HepG2 (cell line): ENCODE data around the gene ANKAR. TPM values are rescaled to one million over a fixed set of nuclear protein-coding genes. Genes with fewer than 3 reads are reported as not detected.

Source experiments
- ATAC-seq: fragments of 200-7000 bp; cut with Tn5 transposase; 3 replicates; pipeline ENCODE4 v1.9.1; 2020; ENCODE audit warnings: mild to moderate bottlenecking, moderate library complexity
- BruUV-seq: library from RNA; stranded (reverse); fragments of 400-500 nt; replicated peaks from 2 replicates; lab custom pipeline; 2021; lab: Mats Ljungman, UMichigan
- CTCF ChIA-PET: fragments of 300-600 bp; formaldehyde crosslinking; extraction: SDS; loops from one replicate; lab custom pipeline; 2021; ENCODE audit warnings: low total read pairs, inconsistent platforms, low intra/inter-chr PET ratio; lab: Yijun Ruan, JAX
- POLR2A ChIA-PET: fragments of 350-600 bp; sonication (Branson Sonifier 250); formaldehyde crosslinking; loops from one replicate; lab custom pipeline; 2020; ENCODE audit warnings: antibody characterized with exemption, inconsistent platforms; lab: Yijun Ruan, JAX
- DNase-seq: peaks from one replicate; pipeline ENCODE4 v3.0.0-alpha.2; 2015; ENCODE audit warnings: low spot score
- FAIRE-seq: peaks from 3 replicates; lab custom pipeline; 2011; peaks lifted over from hg19 to GRCh38; lab: Jason Lieb, UNC
- H2AFZ ChIP-seq: one replicate; pipeline ENCODE4 v1.6.1; 2011; ENCODE audit warnings: low read length, inconsistent platforms
- H3K27ac ChIP-seq: fragments of 300-600 bp; 3 replicates; pipeline ENCODE4 v1.8.0; 2011; ENCODE audit warnings: mixed run types, mild to moderate bottlenecking, mixed read lengths, low read length, inconsistent platforms; ENCODE audit not compliant: insufficient read depth; ENCODE audit errors: extremely low read length
- H3K27me3 ChIP-seq, 2 experiments: fragments of 200-600 bp in 1 of 2; 2 replicates in 1 of 2; 3 replicates in 1 of 2; pipeline versions ENCODE4 v1.6.0 to v1.8.0; 2011; ENCODE audit warnings: low read length in 2 of 2, mild to moderate bottlenecking in 2 of 2, moderate library complexity in 2 of 2, inconsistent platforms in 1 of 2; ENCODE audit not compliant: insufficient read depth in 2 of 2, control insufficient read depth in 1 of 2
- H3K36me3 ChIP-seq, 2 experiments: fragments of 200-600 bp in 1 of 2; replicated peaks in 1 of 2; 2 replicates in 1 of 2; 3 replicates in 1 of 2; pipeline versions ENCODE4 v1.5.1 to v1.8.0; 2011; ENCODE audit warnings: low read length in 2 of 2, inconsistent platforms in 1 of 2; ENCODE audit not compliant: insufficient read depth in 2 of 2, control insufficient read depth in 1 of 2
- H3K4me1 ChIP-seq: 2 replicates; pipeline ENCODE4 v1.5.1; 2012; ENCODE audit warnings: low read length, inconsistent platforms; ENCODE audit not compliant: insufficient read depth
- H3K4me2 ChIP-seq: 2 replicates; pipeline ENCODE4 v1.6.0; 2011; ENCODE audit warnings: low read depth, low read length, inconsistent platforms
- H3K4me3 ChIP-seq, 3 experiments: fragments of 200-600 bp in 1 of 3; sonication (generic), shearing (Covaris generic) in 1 of 3; replicated peaks in 1 of 3; 2 replicates each; pipeline ENCODE4 v1.5.1; 2011 to 2016; ENCODE audit warnings: low read length in 3 of 3, inconsistent platforms in 2 of 3, low read depth in 2 of 3, mild to moderate bottlenecking in 2 of 3, control low read depth in 1 of 3, mixed read lengths in 1 of 3; ENCODE audit not compliant: insufficient read depth in 1 of 3
- H3K79me2 ChIP-seq: one replicate; pipeline ENCODE4 v1.6.1; 2011; ENCODE audit warnings: low read length, inconsistent platforms; ENCODE audit not compliant: insufficient read depth
- H3K9ac ChIP-seq: 2 replicates; pipeline ENCODE4 v1.6.0; 2011; ENCODE audit warnings: mild to moderate bottlenecking, low read depth, low read length, inconsistent platforms; ENCODE audit not compliant: insufficient read depth
- H3K9me3 ChIP-seq: 2 replicates; pipeline ENCODE4 v1.5.1; 2012; ENCODE audit warnings: mild to moderate bottlenecking, low read length
- H4K20me1 ChIP-seq: 2 replicates; pipeline ENCODE4 v1.6.0; 2011; ENCODE audit warnings: inconsistent platforms, mild to moderate bottlenecking, low read length, moderate library complexity; ENCODE audit not compliant: insufficient read depth
- BORCS8-MEF2B ChIP-seq: sonication (generic); formaldehyde crosslinking; IDR thresholded peaks from 2 replicates; pipeline ENCODE4 v1.8.0; 2022; ENCODE audit warnings: mild to moderate bottlenecking, missing genetic modification reagents
- DNMT1 ChIP-seq: sonication (generic); formaldehyde crosslinking; IDR thresholded peaks from 2 replicates; pipeline ENCODE4 v1.5.1; 2020; ENCODE audit warnings: mild to moderate bottlenecking, missing genetic modification reagents
- FOXC1 ChIP-seq: sonication (generic); formaldehyde crosslinking; IDR thresholded peaks from 2 replicates; pipeline ENCODE4 v1.8.0; 2022; ENCODE audit warnings: mild to moderate bottlenecking, missing genetic modification reagents, borderline replicate concordance
- JUNB ChIP-seq: sonication (generic); formaldehyde crosslinking; IDR thresholded peaks from 2 replicates; pipeline ENCODE4 v1.8.0; 2022; ENCODE audit warnings: missing genetic modification reagents, mild to moderate bottlenecking, borderline replicate concordance
- KDM1A ChIP-seq: IDR thresholded peaks from 2 replicates; pipeline ENCODE4 v1.6.1; 2016; ENCODE audit warnings: missing compliant biosample characterization
- KDM2A ChIP-seq: sonication (generic); formaldehyde crosslinking; IDR thresholded peaks from 2 replicates; pipeline ENCODE4 v1.4.0; 2020; ENCODE audit warnings: low read depth, missing genetic modification reagents, borderline replicate concordance
- KLF12 ChIP-seq: sonication (generic); formaldehyde crosslinking; IDR thresholded peaks from 2 replicates; pipeline ENCODE4 v1.4.0; 2020; ENCODE audit warnings: missing genetic modification reagents, borderline replicate concordance
- PLRG1 ChIP-seq: fragments of 450-650 bp; conservative IDR thresholded peaks from 2 replicates; pipeline ENCODE4 v1.6.1; 2016
- RAD21 ChIP-seq: fragments of 450-650 bp; formaldehyde crosslinking; IDR thresholded peaks from 2 replicates; pipeline ENCODE4 v1.5.0; 2020; ENCODE audit warnings: mild to moderate bottlenecking
- REPIN1 ChIP-seq: sonication (generic); formaldehyde crosslinking; IDR thresholded peaks from 2 replicates; pipeline ENCODE4 v1.8.0; 2022; ENCODE audit warnings: missing genetic modification reagents, low read depth, mild to moderate bottlenecking, borderline replicate concordance
- SMC3 ChIP-seq: IDR thresholded peaks from 2 replicates; pipeline ENCODE4 v1.6.1; 2011; ENCODE audit warnings: low read length, improper control_type of control experiment
- WIZ ChIP-seq: sonication (generic); formaldehyde crosslinking; IDR thresholded peaks from 2 replicates; pipeline ENCODE4 v1.5.1; 2020; ENCODE audit warnings: mild to moderate bottlenecking, missing genetic modification reagents
- ZEB1 ChIP-seq: IDR thresholded peaks from 2 replicates; pipeline ENCODE4 v1.6.1; 2012; ENCODE audit warnings: mild to moderate bottlenecking, low read depth, inconsistent platforms; ENCODE audit not compliant: insufficient replicate concordance
- ZMYM2 ChIP-seq: sonication (generic); formaldehyde crosslinking; IDR thresholded peaks from 2 replicates; pipeline ENCODE4 v1.8.0; 2022; ENCODE audit warnings: mild to moderate bottlenecking, missing genetic modification reagents
- ZNF138 ChIP-seq: sonication (generic); formaldehyde crosslinking; IDR thresholded peaks from 2 replicates; pipeline ENCODE4 v1.5.0; 2020; ENCODE audit warnings: mild to moderate bottlenecking, low read depth, missing genetic modification reagents
- ZNF143 ChIP-seq: sonication (generic); formaldehyde crosslinking; IDR thresholded peaks from 2 replicates; pipeline ENCODE4 v1.4.0; 2020; ENCODE audit warnings: missing genetic modification reagents
- ZNF446 ChIP-seq: sonication (generic); formaldehyde crosslinking; IDR thresholded peaks from 2 replicates; pipeline ENCODE4 v1.5.0; 2020; ENCODE audit warnings: mild to moderate bottlenecking, missing genetic modification reagents
- ZNF607 ChIP-seq: sonication (generic); formaldehyde crosslinking; IDR thresholded peaks from 2 replicates; pipeline ENCODE4 v1.5.1; 2020; ENCODE audit warnings: missing genetic modification reagents, mild to moderate bottlenecking, borderline replicate concordance
- ZNF614 ChIP-seq: IDR thresholded peaks from 2 replicates; pipeline ENCODE4 v1.6.1; 2018; ENCODE audit warnings: missing biosample characterization, missing genetic modification reagents, inconsistent platforms, borderline replicate concordance
- ZNF704 ChIP-seq: sonication (generic); formaldehyde crosslinking; IDR thresholded peaks from 2 replicates; pipeline ENCODE4 v1.8.1; 2023; ENCODE audit warnings: mild to moderate bottlenecking, inconsistent platforms, moderate library complexity, missing genetic modification reagents, borderline replicate concordance
- WGBS: methylation state at CpG from one replicate; pipeline ENCODE4 v1.1.6; 2017; ENCODE audit warnings: low lambda C conversion rate; 5-methylcytosine and 5-hydroxymethylcytosine counted together
- in situ Hi-C: cut with HindIII; loops from 2 replicates; pipeline ENCODE4 v1.10.0; 2017; ENCODE audit warnings: low pct_unique_long_range_greater_than_20kb; ENCODE audit not compliant: extremely low pct_ligation_motif_present
- intact Hi-C: fragments of 100-400 bp; cut with micrococcal nuclease; formaldehyde crosslinking; loops from one replicate; pipeline ENCODE4 v1.10.0; 2022; ENCODE audit not compliant: unreplicated experiment
- polyA plus RNA-seq, 8 experiments: library from polyadenylated mRNA; depleted of rRNA in 3 of 8; stranded (reverse) in 7 of 8; unstranded in 1 of 8; fragments of >200 nt; fragmentation: Illumina TruSeq in 4 of 8; extraction: Trizol in 4 of 8; gene quantifications; 2 replicates each; pipeline versions ENCODE4 v1.2.1 to v1.2.3, GENCODE V29; 2011 to 2016; ENCODE audit warnings: low read depth in 4 of 8, missing spikeins in 1 of 8, mixed read lengths in 1 of 8; ENCODE audit not compliant: insufficient read depth in 1 of 8
- total RNA-seq, 5 experiments: library from RNA; depleted of rRNA; stranded (reverse); fragments of >200 nt; fragmentation: Illumina TruSeq; extraction: Trizol; gene quantifications; 2 replicates each; pipeline ENCODE4 v1.2.3, GENCODE V29; 2016; ENCODE audit warnings: low read depth in 1 of 5

Gene ANKAR
- total and polyA plus RNA-seq, 2 of the 13 experiments (the other 11 are each of a cell fraction or from before 2014, with no cell fraction given), result 3.6 to 5.0 TPM

GRCh38 chr2:189631849-189632248 is 42.6 kb upstream of the ANKAR start:
- no peaks in the 10 kb centered on the region for H3K36me3 ChIP-seq
- H3K4me1 ChIP-seq, result no peaks in the 10 kb centered on the region
- POLR2A ChIA-PET, result interaction anchor here (1.7 kb wide), 1 partner anchor 52 kb away, joined by 3 read pairs; the partner anchor contains the start of gene SLC40A1
- H3K9ac ChIP-seq, result no peak overlapping the region
- intact Hi-C loops (no loop called here), in situ Hi-C loops (no loop called here)
- no peak overlapping the region for H3K27ac ChIP-seq
- no peak overlapping the region for H3K4me2 ChIP-seq
- WGBS, result 16% methylated on average over 4 of the region's 4 CpGs
- BruUV-seq, result no TSS peak
- H2AFZ ChIP-seq, result no peak overlapping the region
- H3K4me3 ChIP-seq, result no peak overlapping the region
- CTCF ChIA-PET, result interaction anchor here (2.0 kb wide), 1 partner anchor 165 kb away, joined by 19 read pairs; no protein-coding TSS in a partner anchor
- DNase-seq, result no peak
- no peak for TF ChIP-seq ZNF607 (CRISPR knock-in tag)
- TF ChIP-seq ZNF446 (CRISPR knock-in tag), result no peak
- TF ChIP-seq BORCS8-MEF2B (CRISPR knock-in tag), result no peak
- no peak for TF ChIP-seq ZNF614
- TF ChIP-seq, all 625 proteins: peak for 0
- ATAC-seq (no peak), FAIRE-seq (no peak)
- no peaks in the 10 kb centered on the region for H3K27me3 ChIP-seq
- H3K79me2 ChIP-seq, result no peaks in the 10 kb centered on the region
- no peaks in the 10 kb centered on the region for H3K9me3 ChIP-seq
- H4K20me1 ChIP-seq, result no peaks in the 10 kb centered on the region

- no peak overlapping the region for H3K27ac ChIP-seq
- H3K27me3 ChIP-seq, result no peaks in the 10 kb centered on the region
- H4K20me1 ChIP-seq, result no peaks in the 10 kb centered on the region
- no TSS peak for BruUV-seq
- no peaks in the 10 kb centered on the region for H3K36me3 ChIP-seq
- no peak overlapping the region for H3K4me2 ChIP-seq
- no peak overlapping the region for H3K9ac ChIP-seq
- ChIA-PET CTCF (interaction anchor here (2.0 kb wide), 1 partner anchor 166 kb away, joined by 19 read pairs; no protein-coding TSS in a partner anchor), POLR2A (interaction anchor here (1.7 kb wide), 1 partner anchor 53 kb away, joined by 3 read pairs; the partner anchor contains the start of gene SLC40A1)
- H3K4me3 ChIP-seq, result no peak overlapping the region
- no peaks in the 10 kb centered on the region for H3K4me1 ChIP-seq
- no peaks in the 10 kb centered on the region for H3K9me3 ChIP-seq
- no peak overlapping the region for H2AFZ ChIP-seq
- no peaks in the 10 kb centered on the region for H3K79me2 ChIP-seq
- 86% methylated on average over 2 of the region's 5 CpGs for WGBS
- FAIRE-seq (no peak), DNase-seq (no peak), ATAC-seq (peak; percentile 78)
- intact Hi-C loops (loop anchor here (1.0 kb wide), 1 partner anchor 167 kb away; no protein-coding TSS in a partner anchor), in situ Hi-C loops (no loop called here)
- TF ChIP-seq KLF12 (CRISPR knock-in tag) (no peak), REPIN1 (CRISPR knock-in tag) (no peak), JUNB (CRISPR knock-in tag) (no peak), DNMT1 (CRISPR knock-in tag) (no peak), WIZ (no peak), ZEB1 (no peak), ZMYM2 (CRISPR knock-in tag) (no peak), KDM1A (CRISPR knock-in tag) (no peak), SMC3 (peak; percentile 38; the same call in 1 of the 2 replicates), ZNF704 (no peak), FOXC1 (CRISPR knock-in tag) (no peak), RAD21 (CRISPR knock-in tag) (peak; percentile 37; the same call in 1 of the 2 replicates), ZNF138 (CRISPR knock-in tag) (no peak), KDM2A (CRISPR knock-in tag) (no peak), PLRG1 (no peak), ZNF143 (CRISPR knock-in tag) (no peak)
These were observed 41.1 kb upstream of the ANKAR start for GRCh38 chr2:189633392-189633811.
